K562 (cell line): ENCODE results near the gene CDCP2. TPM values are rescaled to one million over a fixed set of nuclear protein-coding genes. Genes with fewer than 3 reads are reported as not detected.

ENCODE experiments used
- FOS ChIP-seq: IDR thresholded peaks from 3 replicates; pipeline ENCODE4 v1.6.1; 2011; ENCODE audit not compliant: insufficient read length; ENCODE audit errors: extremely low read depth
- ILF3 ChIP-seq: fragments of 450-650 bp; IDR thresholded peaks from 2 replicates; pipeline ENCODE4 v1.6.1; 2018; ENCODE audit warnings: antibody characterized with exemption, mild to moderate bottlenecking, moderate library complexity, borderline replicate concordance
- JUNB ChIP-seq: fragments of 450-650 bp; formaldehyde crosslinking; conservative IDR thresholded peaks from 2 replicates; pipeline ENCODE4 v1.4.0; 2020; ENCODE audit warnings: mild to moderate bottlenecking
- NEUROD1 ChIP-seq: fragments of 150-350 bp; IDR thresholded peaks from 2 replicates; pipeline ENCODE4 v1.6.1; 2014; ENCODE audit warnings: borderline replicate concordance, low read length, low read depth; ENCODE audit not compliant: partially characterized antibody
- NFATC3 ChIP-seq: fragments of 450-650 bp; IDR thresholded peaks from 2 replicates; pipeline ENCODE4 v1.6.1; 2017; ENCODE audit warnings: mild to moderate bottlenecking
- PTRF ChIP-seq: fragments of 450-650 bp; IDR thresholded peaks from 2 replicates; pipeline ENCODE4 v1.6.1; 2016; ENCODE audit warnings: mild to moderate bottlenecking, missing genetic modification characterization, missing compliant biosample characterization
- RBBP5 ChIP-seq: fragments of 200-600 bp; sonication (generic); IDR thresholded peaks from 2 replicates; pipeline ENCODE4 v1.6.1; 2012; ENCODE audit warnings: borderline replicate concordance, mild to moderate bottlenecking, low read length, control low read depth, inconsistent platforms; ENCODE audit not compliant: insufficient read depth, poor library complexity, severe bottlenecking
- SMAD3 ChIP-seq: fragments of 450-650 bp; formaldehyde crosslinking; conservative IDR thresholded peaks from 2 replicates; pipeline ENCODE4 v1.4.0; 2020; ENCODE audit warnings: mild to moderate bottlenecking
- TCF7L2 ChIP-seq: fragments of 150-350 bp; IDR thresholded peaks from 2 replicates; pipeline ENCODE4 v1.6.1; 2016; ENCODE audit warnings: low read depth, mild to moderate bottlenecking, low read length, moderate library complexity
- ZKSCAN8 ChIP-seq: fragments of 200-800 bp; sonication (Bioruptor generic); IDR thresholded peaks from 2 replicates; pipeline ENCODE4 v1.6.1; 2016; ENCODE audit warnings: missing genetic modification characterization, missing compliant biosample characterization
- ZNF12 ChIP-seq: sonication (generic); formaldehyde crosslinking; IDR thresholded peaks from 2 replicates; pipeline ENCODE4 v1.4.0; 2020; ENCODE audit warnings: mild to moderate bottlenecking, missing genetic modification reagents
- ZNF274 ChIP-seq: IDR thresholded peaks from 2 replicates; pipeline ENCODE4 v1.6.1; 2011; ENCODE audit warnings: low read depth, mild to moderate bottlenecking, low read length, moderate library complexity, borderline replicate concordance
- ZNF282 ChIP-seq: sonication (generic); formaldehyde crosslinking; IDR thresholded peaks from 2 replicates; pipeline ENCODE4 v1.8.1; 2023; ENCODE audit warnings: missing genetic modification reagents
- ZNF76 ChIP-seq: fragments of 250-450 bp; sonication (Bioruptor Pico); IDR thresholded peaks from 2 replicates; pipeline ENCODE4 v1.4.0; 2020; ENCODE audit warnings: mild to moderate bottlenecking, moderate library complexity, borderline replicate concordance
- polyA plus RNA-seq, 8 experiments: library from polyadenylated mRNA; depleted of rRNA in 4 of 8; stranded (reverse) in 5 of 8; unstranded in 3 of 8; fragments of >200 nt; fragmentation: Nextera tagmentation in 2 of 8; fragmentation: Illumina TruSeq in 1 of 8; extraction: Ambion mirVana in 2 of 8; extraction: Trizol in 1 of 8; gene quantifications; 2 replicates each; pipeline versions ENCODE4 v1.2.1 to v1.2.3, GENCODE V29; 2011 to 2014; ENCODE audit warnings: inconsistent platforms in 1 of 8, missing spikeins in 1 of 8
- total RNA-seq, 7 experiments: library from RNA; depleted of rRNA in 6 of 7; stranded (reverse); fragments of >200 nt in 6 of 7; fragmentation: Illumina TruSeq in 2 of 7; extraction: Trizol in 2 of 7; gene quantifications; 2 replicates each; pipeline versions ENCODE4 v1.2.1 to v1.2.3, GENCODE V29; 2011 to 2021; ENCODE audit warnings: low replicate concordance in 1 of 7
- TF ChIP-seq, protein P1 (sequence below), 2 experiments: fragments of 450-650 bp in 1 of 2; sonication (generic) in 1 of 2; formaldehyde crosslinking in 1 of 2; IDR thresholded peaks; 2 replicates each; pipeline versions ENCODE4 v1.7.1 to v1.9.0; 2016 to 2022; ENCODE audit warnings: inconsistent platforms in 1 of 2, mild to moderate bottlenecking in 1 of 2, missing genetic modification reagents in 1 of 2
- TF ChIP-seq, protein P2 (sequence below): fragments of 450-650 bp; formaldehyde crosslinking; IDR thresholded peaks from 2 replicates; pipeline ENCODE4 v1.4.0; 2020; ENCODE audit warnings: mild to moderate bottlenecking

CDCP2 gene
- total and polyA plus RNA-seq, 9 of the 15 experiments (the other 6 are each of a cell fraction or from before 2014, with no cell fraction given): not detected

DNA sequence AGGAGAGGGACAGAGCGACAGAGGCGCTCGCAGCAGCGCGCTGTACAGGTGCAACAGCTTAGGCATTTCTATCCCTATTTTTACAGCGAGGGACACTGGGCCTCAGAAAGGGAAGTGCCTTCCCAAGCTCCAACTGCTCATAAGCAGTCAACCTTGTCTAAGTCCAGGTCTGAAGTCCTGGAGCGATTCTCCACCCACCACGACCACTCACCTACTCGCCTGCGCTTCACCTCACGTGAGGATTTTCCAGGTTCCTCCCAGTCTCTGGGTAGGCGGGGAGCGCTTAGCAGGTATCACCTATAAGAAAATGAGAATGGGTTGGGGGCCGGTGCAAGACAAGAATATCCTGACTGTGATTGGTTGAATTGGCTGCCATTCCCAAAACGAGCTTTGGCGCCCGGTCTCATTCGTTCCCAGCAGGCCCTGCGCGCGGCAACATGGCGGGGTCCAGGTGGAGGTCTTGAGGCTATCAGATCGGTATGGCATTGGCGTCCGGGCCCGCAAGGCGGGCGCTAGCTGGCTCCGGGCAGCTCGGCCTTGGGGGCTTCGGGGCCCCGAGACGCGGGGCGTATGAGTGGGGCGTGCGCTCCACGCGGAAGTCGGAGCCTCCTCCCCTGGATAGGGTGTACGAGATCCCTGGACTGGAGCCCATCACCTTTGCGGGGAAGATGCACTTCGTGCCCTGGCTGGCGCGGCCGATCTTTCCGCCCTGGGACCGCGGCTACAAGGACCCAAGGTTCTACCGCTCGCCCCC lies 47.1 kb upstream of the CDCP2 start, which contains the start of the genes CYB5RL and MRPL37 (continued):
- TF ChIP-seq, protein P1, sequence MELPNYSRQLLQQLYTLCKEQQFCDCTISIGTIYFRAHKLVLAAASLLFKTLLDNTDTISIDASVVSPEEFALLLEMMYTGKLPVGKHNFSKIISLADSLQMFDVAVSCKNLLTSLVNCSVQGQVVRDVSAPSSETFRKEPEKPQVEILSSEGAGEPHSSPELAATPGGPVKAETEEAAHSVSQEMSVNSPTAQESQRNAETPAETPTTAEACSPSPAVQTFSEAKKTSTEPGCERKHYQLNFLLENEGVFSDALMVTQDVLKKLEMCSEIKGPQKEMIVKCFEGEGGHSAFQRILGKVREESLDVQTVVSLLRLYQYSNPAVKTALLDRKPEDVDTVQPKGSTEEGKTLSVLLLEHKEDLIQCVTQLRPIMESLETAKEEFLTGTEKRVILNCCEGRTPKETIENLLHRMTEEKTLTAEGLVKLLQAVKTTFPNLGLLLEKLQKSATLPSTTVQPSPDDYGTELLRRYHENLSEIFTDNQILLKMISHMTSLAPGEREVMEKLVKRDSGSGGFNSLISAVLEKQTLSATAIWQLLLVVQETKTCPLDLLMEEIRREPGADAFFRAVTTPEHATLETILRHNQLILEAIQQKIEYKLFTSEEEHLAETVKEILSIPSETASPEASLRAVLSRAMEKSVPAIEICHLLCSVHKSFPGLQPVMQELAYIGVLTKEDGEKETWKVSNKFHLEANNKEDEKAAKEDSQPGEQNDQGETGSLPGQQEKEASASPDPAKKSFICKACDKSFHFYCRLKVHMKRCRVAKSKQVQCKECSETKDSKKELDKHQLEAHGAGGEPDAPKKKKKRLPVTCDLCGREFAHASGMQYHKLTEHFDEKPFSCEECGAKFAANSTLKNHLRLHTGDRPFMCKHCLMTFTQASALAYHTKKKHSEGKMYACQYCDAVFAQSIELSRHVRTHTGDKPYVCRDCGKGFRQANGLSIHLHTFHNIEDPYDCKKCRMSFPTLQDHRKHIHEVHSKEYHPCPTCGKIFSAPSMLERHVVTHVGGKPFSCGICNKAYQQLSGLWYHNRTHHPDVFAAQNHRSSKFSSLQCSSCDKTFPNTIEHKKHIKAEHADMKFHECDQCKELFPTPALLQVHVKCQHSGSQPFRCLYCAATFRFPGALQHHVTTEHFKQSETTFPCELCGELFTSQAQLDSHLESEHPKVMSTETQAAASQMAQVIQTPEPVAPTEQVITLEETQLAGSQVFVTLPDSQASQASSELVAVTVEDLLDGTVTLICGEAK (IDR thresholded peaks at IDR 0.05): peak; percentile 8; the same call in 1 of the 2 replicates
- TF ChIP-seq, protein P1 (CRISPR knock-in tag; IDR thresholded peaks at IDR 0.05): no peak
- TF ChIP-seq ZKSCAN8: no peak
- TF ChIP-seq SMAD3 (CRISPR knock-in tag): no peak
- TF ChIP-seq TCF7L2: 0 out of 2 replicates have a peak, but pooled peaks have one; percentile 22
- no peak for TF ChIP-seq ZNF274
- no peak for TF ChIP-seq PTRF (tag)
- TF ChIP-seq ZNF12 (CRISPR knock-in tag): 0 out of 2 replicates have a peak, but pooled peaks have one; percentile 65
- no peak for TF ChIP-seq ZNF76 (CRISPR knock-in tag)
- TF ChIP-seq NFATC3: no peak
- no peak for TF ChIP-seq JUNB (CRISPR knock-in tag)
- peak; percentile 43; the same call in 1 of the 2 replicates for TF ChIP-seq ILF3
- TF ChIP-seq RBBP5: peak; percentile 99
- peak; percentile 93 for TF ChIP-seq FOS
- peak; percentile 46 for TF ChIP-seq NEUROD1
- TF ChIP-seq, protein P2, sequence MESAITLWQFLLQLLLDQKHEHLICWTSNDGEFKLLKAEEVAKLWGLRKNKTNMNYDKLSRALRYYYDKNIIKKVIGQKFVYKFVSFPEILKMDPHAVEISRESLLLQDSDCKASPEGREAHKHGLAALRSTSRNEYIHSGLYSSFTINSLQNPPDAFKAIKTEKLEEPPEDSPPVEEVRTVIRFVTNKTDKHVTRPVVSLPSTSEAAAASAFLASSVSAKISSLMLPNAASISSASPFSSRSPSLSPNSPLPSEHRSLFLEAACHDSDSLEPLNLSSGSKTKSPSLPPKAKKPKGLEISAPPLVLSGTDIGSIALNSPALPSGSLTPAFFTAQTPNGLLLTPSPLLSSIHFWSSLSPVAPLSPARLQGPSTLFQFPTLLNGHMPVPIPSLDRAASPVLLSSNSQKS: no peak
- TF ChIP-seq ZNF282 (CRISPR knock-in tag): no peak
